GM18951 (cell line): Measurements from ENCODE around the gene VEGFD.

Source experiments
- POLR2A ChIP-seq: IDR thresholded peaks from 4 replicates; pipeline ENCODE4 v1.6.1; 2011; ENCODE audit warnings: mild to moderate bottlenecking; ENCODE audit not compliant: insufficient read length, insufficient read depth; ENCODE audit errors: extremely low read depth
- in situ Hi-C: fragments of 300-500 bp; cut with MboI; formaldehyde crosslinking; loops from one replicate; pipeline ENCODE4 v1.12.0; 2022; ENCODE audit warnings: low sequenced_read_pairs, mixed read lengths, inconsistent platforms; ENCODE audit not compliant: unreplicated experiment

Gene VEGFD

GRCh38 chrX:15395789-15396188, 11.6 kb upstream of the VEGFD start:
- in situ Hi-C loops, result no loop called here
- no peak for TF ChIP-seq POLR2A

- in situ Hi-C loops, result no loop called here
- TF ChIP-seq POLR2A, result no peak
These were observed 7.6 kb upstream of the VEGFD start for GRCh38 chrX:15391850-15392249.

- in situ Hi-C loops, result no loop called here
- no peak for TF ChIP-seq POLR2A
These were observed 1.4 kb downstream of the VEGFD start for GRCh38 chrX:15382813-15383212.

- TF ChIP-seq POLR2A, result no peak
- in situ Hi-C loops, result no loop called here
These were observed 7.3 kb downstream of the VEGFD start for GRCh38 chrX:15376956-15377355.

- TF ChIP-seq POLR2A, result no peak
- in situ Hi-C loops, result no loop called here
These were observed 10.2 kb downstream of the VEGFD start for GRCh38 chrX:15373976-15374375.

- in situ Hi-C loops, result no loop called here
- TF ChIP-seq POLR2A, result no peak
These were observed 17.5 kb downstream of the VEGFD start for GRCh38 chrX:15366506-15367352.

- in situ Hi-C loops, result no loop called here
- TF ChIP-seq POLR2A, result no peak
These were observed 24.5 kb downstream of the VEGFD start for GRCh38 chrX:15359701-15360100.

- no peak for TF ChIP-seq POLR2A
- in situ Hi-C loops, result no loop called here
These were observed 25.7 kb downstream of the VEGFD start for GRCh38 chrX:15358533-15358932.

GRCh38 chrX:15356444-15356843, 27.8 kb downstream of the VEGFD start:
- no peak for TF ChIP-seq POLR2A
- in situ Hi-C loops, result no loop called here

GRCh38 chrX:15350329-15350996, 33.8 kb downstream of the VEGFD start:
- in situ Hi-C loops, result no loop called here
- TF ChIP-seq POLR2A, result no peak

GRCh38 chrX:15349046-15349445, 35.2 kb downstream of the VEGFD start:
- in situ Hi-C loops, result loop anchor here (10.0 kb wide), 1 partner anchor 116 kb away; no protein-coding TSS in a partner anchor
- no peak for TF ChIP-seq POLR2A

GRCh38 chrX:15345976-15346375, 38.2 kb downstream of the VEGFD start:
- no peak for TF ChIP-seq POLR2A
- in situ Hi-C loops, result loop anchor here (10.0 kb wide), 1 partner anchor 119 kb away; no protein-coding TSS in a partner anchor

- in situ Hi-C loops, result loop anchor here (10.0 kb wide), 1 partner anchor 121 kb away; no protein-coding TSS in a partner anchor
- no peak for TF ChIP-seq POLR2A
These were observed 40.1 kb downstream of the VEGFD start for GRCh38 chrX:15344106-15344505.

GRCh38 chrX:15343075-15343476, 41.1 kb downstream of the VEGFD start:
- in situ Hi-C loops, result loop anchor here (10.0 kb wide), 1 partner anchor 122 kb away; no protein-coding TSS in a partner anchor
- TF ChIP-seq POLR2A, result no peak
